ENCODE data around the gene TLE3. TPM values are rescaled to one million over a fixed set of nuclear protein-coding genes. Genes with fewer than 3 reads are reported as not detected.

The TLE3 gene
- total RNA-seq, 2 donors from 2014 or later: 16.6 to 33.9 TPM

GRCh38 chr15:70133296-70133695 is 35.6 kb upstream of the TLE3 start:
- no peaks in the 10 kb centered on the region for H3K9me3 ChIP-seq
- H3K36me3 ChIP-seq (replicated peaks in 1 of 2; ENCODE audit: insufficient read depth in 1 of 2, low read depth in 2 of 2): no peaks in the 10 kb centered on the region
- no peaks in the 10 kb centered on the region for H3K27me3 ChIP-seq
- DNase-seq: peak in 3 of 4 donors; percentile 42 to 65 (median 63)
- no peak overlapping the region for H3K27ac ChIP-seq
- intact Hi-C loops (cut with DNase I): no loop called here
- peaks cover 6% of the 10 kb centered on the region for H3K4me1 ChIP-seq
- peak; percentile 47 for ATAC-seq
- no peak overlapping the region for H3K4me3 ChIP-seq
- 24 to 32% methylated on average over 6 of the region's 6 CpGs for WGBS, 2 donors
- TF ChIP-seq CTCF (IDR thresholded peaks at IDR 0.05) (no peak), POLR2A (IDR thresholded peaks at IDR 0.05) (no peak)

- H3K27me3 ChIP-seq: no peaks in the 10 kb centered on the region
- H3K4me1 ChIP-seq: peaks cover 6% of the 10 kb centered on the region
- H3K36me3 ChIP-seq (replicated peaks in 1 of 2; ENCODE audit: insufficient read depth in 1 of 2, low read depth in 2 of 2): no peaks in the 10 kb centered on the region
- no peak overlapping the region for H3K4me3 ChIP-seq
- no peaks in the 10 kb centered on the region for H3K9me3 ChIP-seq
- intact Hi-C loops (cut with DNase I): no loop called here
- DNase-seq (no peak), ATAC-seq (no peak)
- TF ChIP-seq CTCF (IDR thresholded peaks at IDR 0.05) (no peak), POLR2A (IDR thresholded peaks at IDR 0.05) (no peak)
- 75 to 100% methylated on average over 1 of the region's 1 CpG for WGBS, 2 donors
- H3K27ac ChIP-seq: no peak overlapping the region
Observed at GRCh38 chr15:70132571-70132970, 34.9 kb upstream of the TLE3 start.

GRCh38 chr15:70132139-70132538 is 34.4 kb upstream of the TLE3 start:
- no peak overlapping the region for H3K4me3 ChIP-seq
- ATAC-seq (no peak), DNase-seq (no peak)
- WGBS, 2 donors: 74 to 77% methylated on average over 4 of the region's 4 CpGs
- intact Hi-C loops (cut with DNase I): no loop called here
- TF ChIP-seq POLR2A (IDR thresholded peaks at IDR 0.05) (no peak), CTCF (IDR thresholded peaks at IDR 0.05) (no peak)
- no peaks in the 10 kb centered on the region for H3K9me3 ChIP-seq
- no peaks in the 10 kb centered on the region for H3K36me3 ChIP-seq (replicated peaks in 1 of 2; ENCODE audit: insufficient read depth in 1 of 2, low read depth in 2 of 2)
- H3K27me3 ChIP-seq: no peaks in the 10 kb centered on the region
- no peak overlapping the region for H3K27ac ChIP-seq
- peaks cover 10% of the 10 kb centered on the region for H3K4me1 ChIP-seq

GRCh38 chr15:70128414-70129140 is 30.9 kb upstream of the TLE3 start:
- ATAC-seq (no peak), DNase-seq (no peak)
- H3K4me1 ChIP-seq: peaks cover 14% of the 10 kb centered on the region
- TF ChIP-seq POLR2A (IDR thresholded peaks at IDR 0.05): no peak
- no peak for TF ChIP-seq CTCF (IDR thresholded peaks at IDR 0.05)
- intact Hi-C loops (cut with DNase I): no loop called here
- 86 to 92% methylated on average over 4 of the region's 4 CpGs for WGBS, 2 donors
- no peaks in the 10 kb centered on the region for H3K9me3 ChIP-seq
- H3K27ac ChIP-seq: no peak overlapping the region
- no peak overlapping the region for H3K4me3 ChIP-seq
- no peaks in the 10 kb centered on the region for H3K27me3 ChIP-seq
- no peaks in the 10 kb centered on the region for H3K36me3 ChIP-seq (replicated peaks in 1 of 2; ENCODE audit: insufficient read depth in 1 of 2, low read depth in 2 of 2)

Measured in body of pancreas (tissue), 4 donors.